HG02981 (cell line): ENCODE results near the gene MET.

Source experiments
- ATAC-seq: cut with Tn5 transposase; IDR thresholded peaks from one replicate; pipeline ENCODE4 v1.9.1; 2021; ENCODE audit warnings: mild to moderate bottlenecking, moderate library complexity; ENCODE audit not compliant: unreplicated experiment

Gene MET

DNA sequence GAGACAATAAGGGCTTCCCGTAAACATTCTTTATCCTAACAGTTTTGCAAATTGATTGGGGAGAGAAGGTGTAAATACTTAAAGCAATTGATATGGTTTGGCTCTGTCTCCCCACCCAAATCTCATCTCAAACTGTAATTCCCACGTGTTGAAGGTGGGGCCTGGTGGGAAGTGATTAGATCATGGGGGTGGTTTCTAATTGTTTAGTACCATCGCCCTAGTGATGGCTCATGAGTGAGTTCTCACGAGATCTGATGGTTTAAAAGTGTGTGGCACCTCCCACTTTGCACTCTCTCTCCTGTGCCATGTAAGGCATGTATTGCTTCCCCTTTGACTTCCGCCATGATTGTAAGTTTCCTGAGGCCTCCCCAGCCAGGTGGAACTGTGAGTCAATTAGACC, 168.3 kb downstream of the MET start:
- no peak for ATAC-seq

DNA sequence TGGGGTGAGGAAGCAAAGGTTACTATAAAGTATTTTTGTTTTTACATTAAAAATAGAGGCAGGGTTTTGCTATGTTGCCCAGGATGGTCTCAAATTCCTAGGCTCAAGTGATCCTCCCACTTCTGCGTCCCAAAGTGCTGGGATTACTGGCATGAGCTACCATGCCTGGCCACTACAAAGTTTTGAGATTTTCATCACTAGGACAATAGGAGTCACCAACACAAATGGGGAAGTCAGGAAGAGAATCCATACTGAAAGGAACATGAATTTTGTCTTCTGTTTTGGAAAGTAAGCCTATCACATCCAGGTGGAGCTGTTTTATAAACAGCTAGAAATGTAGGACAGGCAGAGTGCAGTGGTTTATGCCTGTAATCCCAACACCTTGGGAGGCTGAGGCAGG, 170.4 kb downstream of the MET start:
- ATAC-seq: no peak

DNA sequence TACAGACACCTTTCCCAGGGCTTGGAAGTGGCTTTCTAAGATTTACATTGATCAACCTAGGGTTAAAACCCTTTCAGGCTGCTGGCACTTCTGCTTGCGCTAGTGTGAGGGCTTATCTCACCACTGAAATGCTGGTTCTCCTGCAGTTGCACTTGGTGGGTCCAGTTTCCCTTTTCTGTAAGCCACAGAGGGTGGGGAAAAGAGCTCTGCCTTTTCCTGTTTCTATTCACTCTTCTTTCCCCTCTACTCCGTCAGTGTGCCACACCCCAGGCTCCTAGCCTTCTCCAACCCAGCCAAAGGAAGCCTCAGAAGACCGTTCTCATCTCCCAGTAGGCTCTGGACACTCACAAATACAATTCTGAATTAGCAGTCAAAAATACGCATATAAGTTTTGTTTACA, 171.4 kb downstream of the MET start:
- ATAC-seq: no peak
